Stimulated activated CD8-positive, alpha-beta memory T cell treated with anti-CD3 and anti-CD28 coated beads, Interleukin-12 subunit alpha, Interleukin-12 subunit beta, amount 100 ng/mL, for 4 hours (primary cell): Measurements from ENCODE around the gene FMNL1.

Experiments used
- DNase-seq: peaks from one replicate; pipeline ENCODE4 v3.0.0-alpha.2; 2020; ENCODE audit warnings: low read depth

Gene FMNL1

GRCh38 chr17:45258981-45259380 lies 37.3 kb downstream of the FMNL1 start:
- no peak for DNase-seq

DNA sequence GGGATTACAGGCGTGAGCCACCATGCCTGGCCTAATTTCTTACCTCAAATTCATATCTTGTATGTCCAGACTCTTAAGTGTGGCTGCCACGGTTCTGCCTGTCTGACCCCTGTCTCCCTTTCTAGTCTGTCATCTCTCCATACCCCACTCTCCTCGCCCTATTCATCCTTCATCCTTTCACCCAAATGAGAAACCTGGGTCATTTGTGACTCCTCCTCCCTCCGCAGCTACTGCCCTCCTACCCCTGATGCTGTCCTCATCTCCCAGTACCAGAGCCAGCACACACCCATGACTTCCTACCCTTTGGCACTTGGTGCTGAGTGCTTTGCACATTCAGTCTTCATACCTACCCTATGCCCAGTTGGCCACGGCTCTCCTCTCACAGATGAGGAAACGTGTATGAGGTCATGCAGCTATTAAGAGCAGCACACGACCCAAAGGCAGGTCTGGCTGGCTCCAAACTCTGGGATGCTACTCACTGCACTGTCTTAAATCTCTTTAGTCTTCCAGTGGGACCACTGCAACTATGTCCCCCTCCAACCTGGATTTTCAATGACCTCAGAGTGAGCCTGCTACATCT lies 38.6 kb downstream of the FMNL1 start:
- DNase-seq = no peak

DNA sequence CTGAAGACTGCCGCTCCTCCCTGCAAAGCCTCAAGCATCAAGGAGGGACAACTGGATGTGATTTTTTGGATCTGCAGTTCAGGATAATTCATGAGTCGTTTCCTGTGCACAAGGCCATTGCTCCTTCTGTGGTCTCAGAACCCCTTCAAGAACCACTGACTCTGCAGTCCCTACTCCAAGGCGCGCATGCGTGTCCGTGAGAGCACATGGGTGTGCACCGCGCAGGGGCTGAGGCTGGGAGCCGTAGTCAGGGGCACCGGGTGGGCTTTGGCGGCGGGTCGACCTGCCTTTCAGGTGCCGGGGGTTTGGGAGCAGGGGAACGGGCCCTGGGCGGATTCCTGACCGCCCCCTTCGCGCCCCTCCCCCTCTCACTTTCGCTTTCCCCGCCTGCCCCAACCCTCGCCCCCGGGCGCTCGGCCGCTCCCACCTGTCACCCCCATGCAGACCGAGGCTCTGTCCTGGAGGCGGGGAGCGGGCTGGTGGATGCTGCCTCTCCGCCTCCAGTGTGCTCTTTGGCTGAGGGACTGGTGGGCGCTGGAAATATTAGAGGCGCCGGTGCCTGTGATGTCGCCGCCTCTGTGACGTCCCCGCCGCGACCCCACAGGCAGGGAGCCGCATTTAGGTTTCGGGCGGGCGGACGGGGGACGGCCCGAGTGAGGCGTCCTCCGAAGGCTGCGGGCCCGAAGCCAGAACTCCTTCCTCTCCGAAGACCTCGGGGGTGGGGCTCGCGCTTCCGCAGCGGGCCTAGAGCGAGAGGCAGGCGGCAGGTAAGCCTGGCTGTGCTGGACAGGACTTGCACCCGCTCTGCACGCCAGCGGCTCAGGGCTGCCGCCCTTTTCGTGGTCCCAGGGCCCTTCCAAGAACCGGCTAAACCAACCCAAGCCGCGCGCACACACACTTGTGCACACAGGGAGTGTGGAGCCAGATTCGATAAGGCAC lies 40.2 kb downstream of the FMNL1 start, which contains the start of gene SPATA32:
Gene SPATA32, minus strand, starts transcription at position 518 of the 939 bp plus-strand sequence. Its CDS starts 78 bp downstream, at position 440.
- peak; percentile 64 for DNase-seq

DNA sequence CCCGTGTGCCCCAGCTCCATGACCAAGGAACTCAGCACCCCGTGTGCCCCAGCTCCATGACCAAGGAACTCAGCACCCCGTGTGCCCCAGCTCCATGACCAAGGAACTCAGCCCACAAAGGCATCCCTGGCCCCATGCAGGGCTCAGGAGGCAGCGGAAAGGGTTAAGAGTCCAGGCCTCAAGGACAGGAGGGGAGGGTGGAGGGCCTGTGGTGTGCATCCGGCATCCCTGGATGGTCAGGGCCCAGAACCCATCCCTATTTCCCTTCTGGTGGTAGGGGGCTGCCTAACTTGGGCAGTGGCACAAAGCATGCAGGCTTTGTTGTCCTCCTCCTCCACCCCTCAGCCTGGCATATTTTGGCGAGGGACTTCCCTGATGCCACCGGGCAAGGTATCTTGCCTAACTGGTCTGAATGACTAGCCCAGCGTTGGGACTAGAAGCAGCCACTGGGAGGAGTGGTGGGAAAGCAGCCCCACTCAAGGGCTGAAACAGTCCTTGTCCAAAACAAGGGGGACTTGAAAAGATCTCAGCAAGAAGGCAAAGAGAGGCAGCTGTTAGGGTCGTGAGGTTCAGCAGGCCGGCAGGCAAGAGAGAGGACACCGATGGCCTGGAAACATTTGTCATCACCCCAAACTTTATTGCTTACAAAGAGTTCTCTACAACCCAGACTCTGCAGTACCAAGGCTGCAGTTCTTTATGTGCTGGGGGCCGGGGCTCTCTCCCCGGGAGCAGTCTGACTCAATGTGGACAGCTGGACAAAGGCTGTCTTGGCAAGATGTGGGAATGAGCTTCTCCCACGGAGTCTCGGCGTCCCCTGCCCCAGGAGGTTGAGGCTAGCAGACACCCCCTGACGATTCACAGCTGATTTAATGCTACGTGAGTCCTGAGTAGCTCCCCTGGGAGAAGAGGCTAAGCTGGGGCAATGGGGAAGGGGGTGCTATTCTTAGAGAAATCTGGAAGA lies 41.1 kb downstream of the FMNL1 start:
- no peak for DNase-seq

GRCh38 chr17:45263477-45263860 lies 41.8 kb downstream of the FMNL1 start:
- no peak for DNase-seq

DNA sequence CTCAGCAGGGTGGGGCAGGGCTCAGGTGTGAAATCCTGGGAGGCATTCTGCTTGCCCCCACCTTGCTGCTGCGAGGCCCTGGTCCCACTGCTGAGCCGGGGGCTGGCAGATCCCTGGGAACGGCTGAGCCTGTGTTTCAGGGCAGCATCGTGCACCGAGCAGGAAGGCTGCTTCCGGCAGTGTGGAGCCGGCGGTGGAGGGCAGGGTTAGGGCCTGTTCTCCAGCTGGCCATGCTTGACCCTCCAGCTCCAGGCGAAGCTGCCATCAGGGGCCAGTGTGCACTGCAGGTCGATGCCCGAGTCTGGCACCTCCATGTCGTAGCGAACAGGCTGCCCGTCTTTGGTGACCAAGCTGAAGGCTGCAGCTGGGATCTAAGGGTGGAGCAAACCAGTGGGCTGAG lies 42.7 kb downstream of the FMNL1 start:
- DNase-seq = no peak

DNA sequence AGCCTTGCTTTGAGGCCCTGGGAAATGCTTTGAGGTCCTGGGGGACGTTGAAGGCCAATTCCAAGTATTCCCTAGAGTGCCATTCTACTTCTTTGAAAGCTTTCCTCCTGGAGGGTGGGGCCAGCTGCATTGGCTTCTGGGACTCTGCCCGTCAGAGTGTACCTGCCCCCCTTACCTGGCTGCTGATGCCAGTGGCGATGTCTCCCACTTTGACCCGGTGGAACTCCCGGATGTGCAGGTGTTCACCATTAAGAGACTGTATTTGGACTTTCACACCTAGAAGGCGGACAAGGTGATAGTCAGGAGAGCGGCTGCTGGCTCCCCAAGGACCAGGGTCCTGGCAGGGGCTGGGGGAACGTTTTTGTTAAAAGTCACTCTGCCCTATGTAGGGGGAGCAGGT lies 43.3 kb downstream of the FMNL1 start:
- DNase-seq = no peak

GRCh38 chr17:45265821-45266220 lies 44.1 kb downstream of the FMNL1 start:
- DNase-seq = no peak

DNA sequence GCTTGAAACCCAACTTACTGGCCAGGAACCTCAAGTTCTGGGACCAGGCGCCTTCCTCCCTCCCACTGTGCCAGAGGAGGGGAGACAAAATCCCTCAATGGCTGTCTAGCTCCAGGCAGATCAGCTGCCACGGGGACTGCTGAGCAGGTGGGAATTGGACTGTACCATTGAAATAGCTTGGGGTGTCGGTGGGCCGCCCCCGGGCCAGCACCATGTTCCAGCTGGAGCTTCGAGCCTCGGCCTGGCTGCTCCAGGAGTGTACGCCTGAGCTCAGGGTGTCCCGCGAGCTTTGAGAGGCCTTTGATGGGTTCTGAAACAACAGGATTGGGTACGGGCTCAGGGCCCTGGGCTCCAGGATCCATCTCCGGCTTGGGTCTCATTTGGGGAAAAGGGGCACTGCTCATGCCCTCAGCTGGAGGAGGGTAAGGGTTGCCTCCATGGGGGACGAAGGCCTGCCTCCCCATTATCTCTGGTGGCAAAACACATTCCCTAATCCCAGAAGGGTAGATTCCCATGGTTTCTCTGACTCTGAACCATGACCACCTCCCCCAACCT lies 44.8 kb downstream of the FMNL1 start:
- no peak for DNase-seq

DNA sequence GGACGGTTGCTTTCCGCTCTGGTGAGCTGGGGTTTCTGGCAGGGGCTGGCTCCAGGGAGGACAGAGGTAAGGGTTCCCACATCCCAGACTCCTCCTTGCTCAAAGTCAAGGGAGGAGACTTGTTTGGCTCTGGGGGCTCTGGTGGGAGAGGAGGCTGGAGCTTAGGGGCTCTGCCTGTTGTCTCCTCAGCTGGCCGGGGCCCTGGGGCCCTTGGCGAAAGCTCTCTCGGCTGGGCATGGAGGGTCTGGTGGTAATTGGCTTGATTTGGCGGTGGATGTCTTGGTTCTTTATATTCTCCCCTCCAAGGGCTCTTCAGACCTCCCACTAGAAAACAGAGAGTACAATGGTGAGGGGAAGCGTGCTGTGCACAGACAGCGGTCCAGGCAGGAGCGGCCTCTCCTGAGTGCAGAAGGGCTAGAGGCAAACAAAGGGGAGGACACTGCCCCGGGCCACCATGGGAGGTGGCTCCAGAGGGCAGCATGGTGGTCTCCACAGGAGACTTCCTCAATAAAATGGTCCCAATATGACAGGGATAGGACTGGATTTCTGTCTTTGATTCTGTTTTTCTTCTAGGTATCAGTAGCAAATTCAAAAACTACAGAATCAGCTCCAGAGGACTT lies 45.9 kb downstream of the FMNL1 start:
- DNase-seq = no peak

- no peak for DNase-seq
Observed at GRCh38 chr17:45269912-45270311, 48.2 kb downstream of the FMNL1 start.

GRCh38 chr17:45270828-45271418 lies 49.2 kb downstream of the FMNL1 start:
- peak; percentile 19 for DNase-seq

DNA sequence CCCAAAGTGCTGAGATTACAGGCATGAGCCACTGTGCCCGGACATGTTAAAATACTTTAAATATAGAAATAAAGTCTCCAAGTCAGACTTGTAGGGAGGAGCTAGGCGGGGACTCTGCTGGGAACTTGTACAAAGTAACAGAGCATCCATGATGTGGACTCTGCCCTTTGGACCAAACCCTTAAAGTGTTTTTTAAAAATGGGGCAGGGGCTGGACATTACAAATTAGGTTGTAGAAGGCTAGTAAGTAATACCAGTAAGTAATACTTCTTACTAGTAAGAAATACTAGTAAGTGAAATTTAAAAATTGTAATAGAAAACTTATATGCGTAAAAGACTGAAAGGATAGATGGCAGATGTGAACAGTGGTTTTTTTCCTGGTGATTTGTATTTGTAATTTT lies 49.9 kb downstream of the FMNL1 start:
- no peak for DNase-seq

- DNase-seq = no peak
Observed at GRCh38 chr17:45273551-45273957, 51.9 kb downstream of the FMNL1 start.

- DNase-seq = no peak
Observed at GRCh38 chr17:45274033-45274432, 52.3 kb downstream of the FMNL1 start.

- DNase-seq = no peak
Observed at GRCh38 chr17:45276031-45276430, 54.3 kb downstream of the FMNL1 start.

GRCh38 chr17:45277216-45277849 lies 55.6 kb downstream of the FMNL1 start:
- DNase-seq = peak; percentile 74

- no peak for DNase-seq
Observed at GRCh38 chr17:45277992-45278391, 56.3 kb downstream of the FMNL1 start.

- DNase-seq = no peak
Observed at GRCh38 chr17:45279898-45280297, 58.2 kb downstream of the FMNL1 start.
